Endothelial cell of umbilical vein (primary cell): ENCODE results near the gene PTGIR. TPM values are rescaled to one million over a fixed set of nuclear protein-coding genes. Genes with fewer than 3 reads are reported as not detected.

Experiments used
- BruUV-seq: library from RNA; stranded (reverse); fragments of 400-500 nt; replicated peaks from 2 replicates; lab custom pipeline; 2021; lab: Mats Ljungman, UMichigan
- CTCF ChIA-PET: fragments of 300-600, 350-600 bp; sonication (Branson Sonifier 250); formaldehyde crosslinking; loops from one replicate; lab custom pipeline; 2021; ENCODE audit warnings: antibody characterized with exemption, inconsistent platforms; lab: Charles Lee
- POLR2A ChIA-PET: fragments of 300-600, 350-600 bp; sonication (Branson Sonifier 250); formaldehyde crosslinking; loops from one replicate; lab custom pipeline; 2021; ENCODE audit warnings: antibody characterized with exemption, inconsistent platforms; lab: Charles Lee
- DNase-seq: peaks from one replicate; pipeline ENCODE4 v3.0.0-alpha.2; 2011; ENCODE audit warnings: low read depth, low spot score
- FAIRE-seq: peaks from 2 replicates; lab custom pipeline; 2011; peaks lifted over from hg19 to GRCh38; lab: Jason Lieb, UNC
- H2AFZ ChIP-seq: 2 replicates; pipeline ENCODE4 v1.6.0; 2012; ENCODE audit warnings: low read depth, low read length, control low read depth, inconsistent platforms
- H3K27ac ChIP-seq: 2 replicates; pipeline ENCODE4 v1.5.1; 2011; ENCODE audit warnings: low read depth, mild to moderate bottlenecking, control low read depth, low read length, moderate library complexity; ENCODE audit not compliant: insufficient read depth
- H3K27me3 ChIP-seq, 2 experiments: 2 replicates each; pipeline versions ENCODE4 v1.6.0 to v1.6.1; 2011; ENCODE audit warnings: low read length in 2 of 2, mixed read lengths in 1 of 2; ENCODE audit not compliant: control insufficient read depth in 2 of 2, insufficient read depth in 2 of 2
- H3K36me3 ChIP-seq, 2 experiments: 2 replicates in 1 of 2; 3 replicates in 1 of 2; pipeline ENCODE4 v1.5.1; 2011; ENCODE audit warnings: low read length in 2 of 2, mild to moderate bottlenecking in 1 of 2, moderate library complexity in 1 of 2; ENCODE audit not compliant: control insufficient read depth in 2 of 2, insufficient read depth in 2 of 2; ENCODE audit errors: extremely low read depth in 1 of 2
- H3K4me1 ChIP-seq: 3 replicates; pipeline ENCODE4 v1.5.1; 2011; ENCODE audit warnings: mild to moderate bottlenecking, low read length; ENCODE audit not compliant: control insufficient read depth, insufficient read depth; ENCODE audit errors: extremely low read depth
- H3K4me2 ChIP-seq: 2 replicates; pipeline ENCODE4 v1.6.1; 2011; ENCODE audit warnings: low read length, control low read depth, mixed read lengths; ENCODE audit not compliant: insufficient read depth
- H3K4me3 ChIP-seq, 3 experiments: fragments of 200-600 bp in 1 of 3; sonication (generic), shearing (Covaris generic) in 1 of 3; replicated peaks in 1 of 3; 2 replicates each; pipeline ENCODE4 v1.5.1; 2011 to 2016; ENCODE audit warnings: control low read depth in 3 of 3, low read length in 3 of 3, mild to moderate bottlenecking in 2 of 3, inconsistent platforms in 1 of 3, low read depth in 1 of 3, moderate library complexity in 1 of 3; ENCODE audit not compliant: insufficient read depth in 1 of 3
- H3K79me2 ChIP-seq: 2 replicates; pipeline ENCODE4 v1.6.0; 2012; ENCODE audit warnings: low read length, inconsistent platforms; ENCODE audit not compliant: control insufficient read depth, insufficient read depth
- H3K9ac ChIP-seq: replicated peaks from 2 replicates; pipeline ENCODE3; 2011; ENCODE audit warnings: low read length, control low read depth; ENCODE audit not compliant: insufficient read depth; ENCODE audit errors: extremely low read depth
- H3K9me1 ChIP-seq: replicated peaks from 3 replicates; pipeline ENCODE4 v1.6.0; 2011; ENCODE audit warnings: mild to moderate bottlenecking, low read length; ENCODE audit not compliant: control insufficient read depth, insufficient read depth; ENCODE audit errors: extremely low read depth
- H3K9me3 ChIP-seq: replicated peaks from 2 replicates; pipeline ENCODE4 v1.5.1; 2012; ENCODE audit warnings: low read length, inconsistent platforms; ENCODE audit not compliant: control insufficient read depth, insufficient read depth
- H4K20me1 ChIP-seq: replicated peaks from 2 replicates; pipeline ENCODE3; 2011; ENCODE audit warnings: mild to moderate bottlenecking, low read length; ENCODE audit not compliant: control insufficient read depth, insufficient read depth; ENCODE audit errors: extremely low read depth
- EZH2 ChIP-seq: IDR thresholded peaks from 2 replicates; pipeline ENCODE4 v1.6.1; 2012; ENCODE audit warnings: borderline replicate concordance, low read depth, mild to moderate bottlenecking, moderate library complexity, low read length, inconsistent platforms; ENCODE audit not compliant: severe bottlenecking
- FOS ChIP-seq: IDR thresholded peaks from 2 replicates; pipeline ENCODE4 v1.6.1; 2011; ENCODE audit warnings: mild to moderate bottlenecking, low read length, moderate library complexity, borderline replicate concordance; ENCODE audit not compliant: insufficient read depth
- dilution Hi-C: fragments of 300-500 bp; cut with MboI; formaldehyde crosslinking; loops from one replicate; pipeline ENCODE4 v1.15.0; 2019; ENCODE audit warnings: low sequenced_read_pairs; ENCODE audit not compliant: extremely low pct_ligation_motif_present
- intact Hi-C: fragments of 100-400 bp; cut with micrococcal nuclease; formaldehyde crosslinking; loops from one replicate; pipeline ENCODE4 v1.10.0; 2022
- polyA plus RNA-seq, 4 experiments: library from polyadenylated mRNA; depleted of rRNA in 3 of 4; stranded (reverse) in 3 of 4; unstranded in 1 of 4; fragments of >200 nt; gene quantifications; 2 replicates each; pipeline versions ENCODE4 v1.2.1 to v1.2.3, GENCODE V29; 2011 to 2012; ENCODE audit warnings: missing spikeins in 1 of 4
- total RNA-seq: library from RNA; stranded (reverse); gene quantifications from 2 replicates; pipeline ENCODE4 v1.2.3, GENCODE V29; 2021
- TF ChIP-seq, protein P1 (sequence below), 2 donors: IDR thresholded peaks; 1 replicate in 1 of 2; 2 replicates in 1 of 2; pipeline ENCODE4 v1.5.1; 2011; ENCODE audit warnings: low read length in 2 of 2, mild to moderate bottlenecking in 2 of 2, moderate library complexity in 2 of 2, control low read depth in 1 of 2, inconsistent platforms in 1 of 2, low read depth in 1 of 2; ENCODE audit not compliant: insufficient read depth in 1 of 2; ENCODE audit errors: extremely low read depth in 1 of 2

Gene PTGIR
- total and polyA plus RNA-seq, 2 donors (not counting 3 experiments of a cell fraction or from before 2014, with no cell fraction given), result 0.55 to 2.7 TPM

DNA sequence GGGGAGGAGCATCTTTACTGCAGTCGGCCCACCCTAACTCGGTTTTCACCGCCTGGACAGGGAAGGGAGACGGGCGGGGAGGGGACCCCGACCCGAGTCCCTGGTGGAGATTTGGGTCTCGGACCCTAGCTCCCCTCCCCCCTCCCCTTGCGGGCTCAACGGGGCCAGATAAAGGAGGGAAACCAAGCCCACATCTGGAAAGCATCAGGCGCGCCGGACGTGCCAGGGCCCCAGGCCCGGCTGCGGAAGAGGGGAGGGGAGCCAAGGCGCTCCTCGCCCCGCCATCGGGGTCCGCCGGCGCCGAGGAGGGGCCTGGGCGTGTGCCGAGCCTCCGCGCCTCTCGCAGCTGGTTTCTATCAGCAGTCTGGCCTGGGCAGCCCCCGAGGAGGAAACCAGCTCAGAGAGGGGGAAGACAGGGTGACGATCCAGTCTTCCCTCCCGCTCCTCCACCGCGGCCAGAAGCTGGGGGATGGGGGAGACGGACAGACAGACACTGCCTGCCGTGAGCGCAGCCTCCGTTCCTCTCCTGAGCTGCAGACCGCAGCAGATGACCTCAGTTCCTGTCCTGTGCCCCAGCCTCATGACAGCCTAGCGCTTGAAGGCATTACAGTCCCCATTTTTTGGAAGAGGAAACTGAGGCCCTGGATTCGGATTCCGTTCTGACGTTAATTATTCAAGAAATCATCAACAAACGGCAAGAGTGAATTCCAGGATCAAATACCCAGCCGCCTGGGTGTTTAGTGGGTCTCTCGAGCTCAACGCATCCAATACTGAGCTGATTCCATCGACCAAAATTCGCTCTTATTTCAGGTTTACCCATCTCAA lies 14.7 kb upstream of the PTGIR start:
- H3K9me1 ChIP-seq, result no peaks in the 10 kb centered on the region
- H3K4me2 ChIP-seq, result peak overlapping the region; percentile 54
- TF ChIP-seq FOS (no peak), EZH2 (peak; percentile 72)
- TF ChIP-seq, protein P1, sequence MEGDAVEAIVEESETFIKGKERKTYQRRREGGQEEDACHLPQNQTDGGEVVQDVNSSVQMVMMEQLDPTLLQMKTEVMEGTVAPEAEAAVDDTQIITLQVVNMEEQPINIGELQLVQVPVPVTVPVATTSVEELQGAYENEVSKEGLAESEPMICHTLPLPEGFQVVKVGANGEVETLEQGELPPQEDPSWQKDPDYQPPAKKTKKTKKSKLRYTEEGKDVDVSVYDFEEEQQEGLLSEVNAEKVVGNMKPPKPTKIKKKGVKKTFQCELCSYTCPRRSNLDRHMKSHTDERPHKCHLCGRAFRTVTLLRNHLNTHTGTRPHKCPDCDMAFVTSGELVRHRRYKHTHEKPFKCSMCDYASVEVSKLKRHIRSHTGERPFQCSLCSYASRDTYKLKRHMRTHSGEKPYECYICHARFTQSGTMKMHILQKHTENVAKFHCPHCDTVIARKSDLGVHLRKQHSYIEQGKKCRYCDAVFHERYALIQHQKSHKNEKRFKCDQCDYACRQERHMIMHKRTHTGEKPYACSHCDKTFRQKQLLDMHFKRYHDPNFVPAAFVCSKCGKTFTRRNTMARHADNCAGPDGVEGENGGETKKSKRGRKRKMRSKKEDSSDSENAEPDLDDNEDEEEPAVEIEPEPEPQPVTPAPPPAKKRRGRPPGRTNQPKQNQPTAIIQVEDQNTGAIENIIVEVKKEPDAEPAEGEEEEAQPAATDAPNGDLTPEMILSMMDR (IDR thresholded peaks at IDR 0.05; ENCODE audit: extremely low read depth in 1 of 2, insufficient read depth in 1 of 2, low read depth in 1 of 2, low read length in 2 of 2), result no peak
- H3K4me1 ChIP-seq, result peaks cover 7% of the 10 kb centered on the region
- dilution Hi-C loops, result no loop called here
- no TSS peak for BruUV-seq
- POLR2A ChIA-PET, result interaction anchor here (0.6 to 1.0 kb wide), 2 partner anchors 23 to 77 kb away, joined by 4 to 6 read pairs; partner anchors contain the start of gene PRKD2
- no peaks in the 10 kb centered on the region for H3K9me3 ChIP-seq
- H3K36me3 ChIP-seq, result no peaks in the 10 kb centered on the region
- peaks cover 0 to 14% of the 10 kb centered on the region in 2 experiments for H3K27me3 ChIP-seq
- FAIRE-seq (peak; percentile 70), DNase-seq (no peak)
- H3K9ac ChIP-seq, result no peak overlapping the region
- peak overlapping the region; percentile 7 to 36 (median 23) for H3K4me3 ChIP-seq
- no peak overlapping the region for H3K27ac ChIP-seq
- intact Hi-C loops, result no loop called here
- no peaks in the 10 kb centered on the region for H3K79me2 ChIP-seq
- CTCF ChIA-PET, result interaction anchor here (1.0 to 1.1 kb wide), 2 partner anchors 20 to 49 kb away, joined by 3 read pairs; no protein-coding TSS in a partner anchor
- peak overlapping the region; percentile 30 for H2AFZ ChIP-seq
- no peaks in the 10 kb centered on the region for H4K20me1 ChIP-seq
